Esophagus muscularis mucosa (tissue), 4 donors: ENCODE measurements around the gene CHPF2.

Experiments used
- EP300 ChIP-seq: sonication (generic); formaldehyde crosslinking; IDR thresholded peaks from one replicate; pipeline ENCODE4 v1.6.1; 2017; ENCODE audit warnings: antibody characterized with exemption
- POLR2A ChIP-seq: fragments of 450-650 bp; IDR thresholded peaks from one replicate; pipeline ENCODE4 v1.6.1; 2017; ENCODE audit warnings: antibody characterized with exemption, moderate library complexity, mild to moderate bottlenecking, low read depth
- POLR2AphosphoS5 ChIP-seq, 2 donors: sonication (generic); formaldehyde crosslinking; IDR thresholded peaks; one replicate each; pipeline ENCODE4 v1.6.1; 2017; ENCODE audit warnings: antibody characterized with exemption in 2 of 2
- TF ChIP-seq, protein P1 (sequence below), 3 experiments: fragments of 200-600 bp in 2 of 3; fragments of 450-650 bp in 1 of 3; sonication (generic) in 2 of 3; IDR thresholded peaks; one replicate each; pipeline ENCODE4 v1.5.1; 2017 to 2019; ENCODE audit warnings: antibody characterized with exemption in 3 of 3, mild to moderate bottlenecking in 2 of 3, moderate library complexity in 1 of 3

- TF ChIP-seq, protein P1, sequence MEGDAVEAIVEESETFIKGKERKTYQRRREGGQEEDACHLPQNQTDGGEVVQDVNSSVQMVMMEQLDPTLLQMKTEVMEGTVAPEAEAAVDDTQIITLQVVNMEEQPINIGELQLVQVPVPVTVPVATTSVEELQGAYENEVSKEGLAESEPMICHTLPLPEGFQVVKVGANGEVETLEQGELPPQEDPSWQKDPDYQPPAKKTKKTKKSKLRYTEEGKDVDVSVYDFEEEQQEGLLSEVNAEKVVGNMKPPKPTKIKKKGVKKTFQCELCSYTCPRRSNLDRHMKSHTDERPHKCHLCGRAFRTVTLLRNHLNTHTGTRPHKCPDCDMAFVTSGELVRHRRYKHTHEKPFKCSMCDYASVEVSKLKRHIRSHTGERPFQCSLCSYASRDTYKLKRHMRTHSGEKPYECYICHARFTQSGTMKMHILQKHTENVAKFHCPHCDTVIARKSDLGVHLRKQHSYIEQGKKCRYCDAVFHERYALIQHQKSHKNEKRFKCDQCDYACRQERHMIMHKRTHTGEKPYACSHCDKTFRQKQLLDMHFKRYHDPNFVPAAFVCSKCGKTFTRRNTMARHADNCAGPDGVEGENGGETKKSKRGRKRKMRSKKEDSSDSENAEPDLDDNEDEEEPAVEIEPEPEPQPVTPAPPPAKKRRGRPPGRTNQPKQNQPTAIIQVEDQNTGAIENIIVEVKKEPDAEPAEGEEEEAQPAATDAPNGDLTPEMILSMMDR (IDR thresholded peaks at IDR 0.05) = no peak
- TF ChIP-seq POLR2A (no peak), POLR2AphosphoS5 (IDR thresholded peaks at IDR 0.05) (no peak), EP300 (no peak)
These were observed 28.6 kb downstream of the CHPF2 start for GRCh38 chr7:151260883-151261282.
